SK-N-MC (cell line): Measurements from ENCODE around the gene MAPK8IP3.

Source experiments
- EZH2 ChIP-seq: fragments of 200-600 bp; sonication (generic); IDR thresholded peaks from one replicate; pipeline ENCODE4 v1.6.1; 2017; ENCODE audit warnings: antibody characterized with exemption
- POLR2AphosphoS5 ChIP-seq: IDR thresholded peaks from 2 replicates; pipeline ENCODE4 v1.6.1; 2012; ENCODE audit warnings: mild to moderate bottlenecking, low read depth, low read length, borderline replicate concordance

- TF ChIP-seq EZH2, result no peak
- TF ChIP-seq POLR2AphosphoS5, result no peak
Measured at GRCh38 chr16:1808691-1809090, 102.7 kb downstream of the MAPK8IP3 start.
